ENCODE measurements around the gene KLHL36.
"Not testable (repeated sequence)": the region's sequence is repeated elsewhere in the genome, so short reads cannot be mapped to it uniquely, and the experiment has no call there.

Gene KLHL36

DNA sequence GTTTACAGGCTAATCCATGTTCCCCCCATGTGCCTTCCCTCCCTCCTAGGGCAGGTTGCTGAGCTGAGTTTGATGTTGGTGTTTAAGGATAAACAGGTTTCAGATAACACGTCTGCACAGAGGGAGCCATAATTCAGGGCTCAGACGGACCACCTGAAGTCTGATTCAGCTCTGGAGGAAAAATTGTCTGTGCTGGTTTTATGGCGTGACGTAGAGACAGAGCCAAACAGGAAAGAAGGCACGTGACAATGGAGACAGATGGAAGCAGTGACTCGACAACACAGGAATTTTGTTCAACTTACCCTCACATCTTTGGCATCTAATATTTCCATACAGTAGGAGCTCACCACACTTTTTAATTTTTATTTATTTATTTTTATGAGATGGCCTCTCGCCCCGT lies 40.8 kb downstream of the KLHL36 start:
- no peak overlapping the region for H3K4me2 ChIP-seq (ENCODE audit: low read depth, low read length, poor library complexity, severe bottlenecking)
- peaks cover 12% of the 10 kb centered on the region for H3K4me1 ChIP-seq (ENCODE audit: insufficient read depth, low read length, poor library complexity, severe bottlenecking)
- H2AFZ ChIP-seq (ENCODE audit: low read length): no peak overlapping the region
- H3K9me2 ChIP-seq (replicated peaks; ENCODE audit: low read depth, low read length): no peaks in the 10 kb centered on the region
- no peaks in the 10 kb centered on the region for H4K20me1 ChIP-seq (ENCODE audit: insufficient read depth, low read length, poor library complexity, severe bottlenecking)
- no peak for TF ChIP-seq EZH2phosphoT487 (IDR thresholded peaks at IDR 0.05; ENCODE audit: borderline replicate concordance)
- TF ChIP-seq, protein P1, sequence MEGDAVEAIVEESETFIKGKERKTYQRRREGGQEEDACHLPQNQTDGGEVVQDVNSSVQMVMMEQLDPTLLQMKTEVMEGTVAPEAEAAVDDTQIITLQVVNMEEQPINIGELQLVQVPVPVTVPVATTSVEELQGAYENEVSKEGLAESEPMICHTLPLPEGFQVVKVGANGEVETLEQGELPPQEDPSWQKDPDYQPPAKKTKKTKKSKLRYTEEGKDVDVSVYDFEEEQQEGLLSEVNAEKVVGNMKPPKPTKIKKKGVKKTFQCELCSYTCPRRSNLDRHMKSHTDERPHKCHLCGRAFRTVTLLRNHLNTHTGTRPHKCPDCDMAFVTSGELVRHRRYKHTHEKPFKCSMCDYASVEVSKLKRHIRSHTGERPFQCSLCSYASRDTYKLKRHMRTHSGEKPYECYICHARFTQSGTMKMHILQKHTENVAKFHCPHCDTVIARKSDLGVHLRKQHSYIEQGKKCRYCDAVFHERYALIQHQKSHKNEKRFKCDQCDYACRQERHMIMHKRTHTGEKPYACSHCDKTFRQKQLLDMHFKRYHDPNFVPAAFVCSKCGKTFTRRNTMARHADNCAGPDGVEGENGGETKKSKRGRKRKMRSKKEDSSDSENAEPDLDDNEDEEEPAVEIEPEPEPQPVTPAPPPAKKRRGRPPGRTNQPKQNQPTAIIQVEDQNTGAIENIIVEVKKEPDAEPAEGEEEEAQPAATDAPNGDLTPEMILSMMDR (conservative IDR thresholded peaks at IDR 0.05; ENCODE audit: low read length): no peak
- H3K9ac ChIP-seq (ENCODE audit: low read depth, low read length, poor library complexity, severe bottlenecking): no peak overlapping the region
- no peaks in the 10 kb centered on the region for H3K79me2 ChIP-seq (ENCODE audit: insufficient read depth, low read length)
- H3K4me3 ChIP-seq (ENCODE audit: low read length, poor library complexity, severe bottlenecking): no peak overlapping the region
- H3F3A ChIP-seq (ENCODE audit: low read depth): no peaks in the 10 kb centered on the region
- H3K36me3 ChIP-seq (ENCODE audit: insufficient read depth, low read length): no peaks in the 10 kb centered on the region
- H3K9me3 ChIP-seq (ENCODE audit: insufficient read depth, low read depth, low read length): no peaks in the 10 kb centered on the region
- H3K27me3 ChIP-seq (ENCODE audit: insufficient read depth, low read length, poor library complexity, severe bottlenecking): no peaks in the 10 kb centered on the region

DNA sequence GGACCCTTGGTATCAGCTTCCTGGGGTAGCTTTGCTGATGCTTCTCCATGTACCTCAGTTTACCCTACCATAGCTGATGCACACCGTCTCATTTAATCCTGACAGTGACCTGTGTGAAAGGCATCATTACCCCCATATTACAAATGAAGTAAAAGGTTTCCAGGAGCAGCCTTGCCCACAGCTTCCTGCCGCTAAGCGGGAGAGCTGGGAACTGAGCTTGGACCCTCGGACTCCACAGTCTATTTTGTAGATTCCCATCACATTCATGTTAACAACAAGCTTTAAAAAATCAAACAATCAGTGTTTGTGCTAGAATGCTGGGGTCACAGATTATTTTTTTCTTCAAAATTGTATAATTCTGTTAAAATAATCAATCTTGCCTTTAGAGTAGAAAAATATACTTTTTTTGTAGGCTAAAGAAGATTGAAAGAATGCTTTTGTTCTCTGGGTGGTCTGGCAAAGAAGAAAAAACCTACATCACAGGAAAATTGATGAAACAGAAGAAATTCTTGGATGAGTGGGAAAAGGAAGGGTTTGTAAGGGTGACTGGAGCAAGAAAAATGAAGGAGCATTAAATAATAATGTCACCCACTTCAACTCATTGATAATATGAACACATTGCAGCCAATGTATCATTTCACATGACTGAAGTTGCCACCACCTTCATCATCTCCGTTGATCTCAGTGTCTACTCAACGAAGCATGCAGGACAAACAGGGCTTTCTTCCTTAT lies 41.9 kb downstream of the KLHL36 start:
- no peak overlapping the region for H3K9ac ChIP-seq (ENCODE audit: low read depth, low read length, poor library complexity, severe bottlenecking)
- no peaks in the 10 kb centered on the region for H3K9me3 ChIP-seq (ENCODE audit: insufficient read depth, low read depth, low read length)
- H3K4me1 ChIP-seq (ENCODE audit: insufficient read depth, low read length, poor library complexity, severe bottlenecking): peaks cover 12% of the 10 kb centered on the region
- H3F3A ChIP-seq (ENCODE audit: low read depth): no peaks in the 10 kb centered on the region
- no peak overlapping the region for H3K4me3 ChIP-seq (ENCODE audit: low read length, poor library complexity, severe bottlenecking)
- H2AFZ ChIP-seq (ENCODE audit: low read length): no peak overlapping the region
- no peaks in the 10 kb centered on the region for H3K36me3 ChIP-seq (ENCODE audit: insufficient read depth, low read length)
- TF ChIP-seq EZH2phosphoT487 (IDR thresholded peaks at IDR 0.05; ENCODE audit: borderline replicate concordance): no peak
- TF ChIP-seq, protein P1 (conservative IDR thresholded peaks at IDR 0.05; ENCODE audit: low read length): no peak
- H3K9me2 ChIP-seq (replicated peaks; ENCODE audit: low read depth, low read length): no peaks in the 10 kb centered on the region
- H3K4me2 ChIP-seq (ENCODE audit: low read depth, low read length, poor library complexity, severe bottlenecking): no peak overlapping the region
- no peaks in the 10 kb centered on the region for H4K20me1 ChIP-seq (ENCODE audit: insufficient read depth, low read length, poor library complexity, severe bottlenecking)
- no peaks in the 10 kb centered on the region for H3K79me2 ChIP-seq (ENCODE audit: insufficient read depth, low read length)
- H3K27me3 ChIP-seq (ENCODE audit: insufficient read depth, low read length, poor library complexity, severe bottlenecking): no peaks in the 10 kb centered on the region

DNA sequence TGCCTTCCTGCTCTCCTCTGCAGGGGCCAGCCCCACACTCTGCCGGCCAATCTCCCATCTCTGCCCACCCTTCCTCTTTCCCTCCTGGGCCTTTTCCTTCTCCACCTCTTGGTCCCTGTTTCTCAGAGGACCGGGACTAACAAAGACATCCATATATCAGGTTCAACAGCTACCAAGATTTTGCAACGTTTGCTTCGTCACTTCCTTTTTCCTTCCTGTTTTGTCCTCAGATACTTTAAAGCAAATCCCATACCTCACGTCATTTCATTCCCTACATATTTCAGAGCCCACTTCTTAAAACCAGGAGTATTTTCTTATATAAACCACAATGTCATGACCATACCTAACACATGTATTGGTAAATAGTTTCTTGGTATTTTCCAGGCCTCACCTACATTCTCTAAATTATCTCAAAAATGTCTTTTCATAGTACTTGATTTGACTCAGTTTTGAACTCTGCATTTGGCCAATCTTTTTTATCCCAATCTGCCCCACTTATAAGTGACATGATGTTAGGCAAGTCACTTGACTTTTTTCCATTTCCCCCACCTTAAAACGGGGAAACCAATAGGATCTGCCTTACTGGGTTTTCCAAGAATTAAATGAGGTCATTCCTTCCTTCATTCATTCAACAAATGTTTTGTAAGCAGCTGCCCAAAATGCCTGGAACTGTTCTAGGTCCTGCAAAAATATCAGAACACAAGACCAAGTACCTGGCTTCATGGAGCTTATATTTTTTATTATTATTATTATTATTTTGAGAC lies 44.3 kb downstream of the KLHL36 start:
- no peak overlapping the region for H3K4me2 ChIP-seq (ENCODE audit: low read depth, low read length, poor library complexity, severe bottlenecking)

DNA sequence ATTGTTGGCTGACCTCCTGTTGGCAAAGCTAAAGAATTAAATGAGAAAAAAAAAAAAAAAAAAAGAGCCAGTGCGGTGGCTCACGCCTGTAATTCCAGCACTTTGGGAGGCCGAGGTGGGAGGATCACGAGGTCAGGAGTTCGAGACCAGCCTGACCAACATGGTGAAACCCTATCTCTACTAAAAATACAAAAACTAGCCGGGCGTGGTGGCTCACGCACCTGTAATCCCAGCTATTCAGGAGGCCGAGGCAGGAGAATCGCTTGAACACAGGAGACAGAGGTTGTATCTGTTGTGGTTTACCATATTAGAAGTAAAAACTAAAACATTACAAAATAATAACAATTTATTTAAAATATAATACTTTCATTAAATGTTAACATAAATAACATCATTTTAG lies 45.6 kb downstream of the KLHL36 start:
- not testable (repeated sequence) for H3K27me3 ChIP-seq (ENCODE audit: insufficient read depth, low read length, poor library complexity, severe bottlenecking)

More for the DNA sequence above, 44.3 kb downstream of the KLHL36 start:
- Histone ChIP-seq H3K27me3 (ENCODE audit: insufficient read depth, low read length, poor library complexity, severe bottlenecking) (no peaks in the 10 kb centered on the region), H3K9me2 (replicated peaks; ENCODE audit: low read depth, low read length) (no peaks in the 10 kb centered on the region), H4K20me1 (ENCODE audit: insufficient read depth, low read length, poor library complexity, severe bottlenecking) (no peaks in the 10 kb centered on the region), H3K9me3 (ENCODE audit: insufficient read depth, low read depth, low read length) (no peaks in the 10 kb centered on the region), H3K79me2 (ENCODE audit: insufficient read depth, low read length) (no peaks in the 10 kb centered on the region), H2AFZ (ENCODE audit: low read length) (no peak overlapping the region), H3K9ac (ENCODE audit: low read depth, low read length, poor library complexity, severe bottlenecking) (no peak overlapping the region), H3K36me3 (ENCODE audit: insufficient read depth, low read length) (no peaks in the 10 kb centered on the region), H3K4me3 (ENCODE audit: low read length, poor library complexity, severe bottlenecking) (no peak overlapping the region), H3F3A (ENCODE audit: low read depth) (no peaks in the 10 kb centered on the region), H3K4me1 (ENCODE audit: insufficient read depth, low read length, poor library complexity, severe bottlenecking) (peaks cover 8% of the 10 kb centered on the region)
- TF ChIP-seq, protein P1 (conservative IDR thresholded peaks at IDR 0.05; ENCODE audit: low read length): no peak
- TF ChIP-seq EZH2phosphoT487 (IDR thresholded peaks at IDR 0.05; ENCODE audit: borderline replicate concordance): no peak

More for the DNA sequence above, 45.6 kb downstream of the KLHL36 start:
- not testable (repeated sequence) for H3K9me3 ChIP-seq (ENCODE audit: insufficient read depth, low read depth, low read length); H3K4me2 ChIP-seq (ENCODE audit: low read depth, low read length, poor library complexity, severe bottlenecking); H2AFZ ChIP-seq (ENCODE audit: low read length); H3F3A ChIP-seq (ENCODE audit: low read depth); H3K9me2 ChIP-seq (replicated peaks; ENCODE audit: low read depth, low read length); H3K79me2 ChIP-seq (ENCODE audit: insufficient read depth, low read length); H4K20me1 ChIP-seq (ENCODE audit: insufficient read depth, low read length, poor library complexity, severe bottlenecking); H3K36me3 ChIP-seq (ENCODE audit: insufficient read depth, low read length); H3K9ac ChIP-seq (ENCODE audit: low read depth, low read length, poor library complexity, severe bottlenecking); H3K4me1 ChIP-seq (ENCODE audit: insufficient read depth, low read length, poor library complexity, severe bottlenecking); H3K4me3 ChIP-seq (ENCODE audit: low read length, poor library complexity, severe bottlenecking)

All from Loucy (cell line).